Suppressor macrophage treated with lipopolysaccharide for 4 hours (primary cell): ENCODE measurements around the gene KRT3.

ENCODE experiments used
- DNase-seq: peaks from one replicate; pipeline ENCODE4 v3.0.0-alpha.2; 2020

KRT3 gene

DNA sequence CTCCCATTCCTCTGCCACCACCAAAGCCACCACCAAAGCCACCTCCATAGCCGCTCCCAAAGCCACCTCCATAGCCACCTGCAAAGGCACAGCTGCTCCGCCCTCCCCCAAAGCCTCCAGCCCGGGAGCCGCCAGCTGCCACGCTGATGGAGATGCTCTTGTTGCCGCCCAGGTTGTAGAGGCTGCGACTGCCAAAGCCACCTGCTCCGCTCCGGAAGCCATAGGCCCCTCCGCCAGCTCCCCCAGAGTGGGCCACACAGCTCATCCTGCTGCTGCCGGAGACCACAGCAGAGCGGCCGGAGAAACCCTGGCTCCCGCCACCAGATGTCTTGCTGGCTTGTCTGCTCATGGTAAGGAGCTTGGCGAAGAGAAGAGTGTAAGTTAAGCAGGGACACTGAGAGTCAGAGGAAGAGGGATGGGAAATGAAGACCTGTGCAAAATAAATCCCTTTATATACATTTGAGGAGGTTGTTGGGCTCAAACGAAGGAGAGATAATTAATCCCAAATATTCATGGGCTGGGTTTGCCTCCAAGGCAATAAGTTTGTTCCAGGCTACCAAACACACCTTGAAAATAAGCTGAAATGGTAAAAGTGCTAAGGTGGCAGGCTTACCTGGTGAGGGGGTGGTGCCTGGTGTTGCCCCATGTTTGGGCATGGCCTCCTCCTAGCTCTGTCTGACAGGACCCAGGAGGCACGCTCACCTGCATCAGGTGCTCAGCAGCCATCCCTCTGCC, at the start of gene KRT3:
Gene KRT3, minus strand, starts transcription at position 424 of the 735 bp plus-strand sequence. Its CDS starts 75 bp downstream, at position 349.
- DNase-seq, result no peak

DNA sequence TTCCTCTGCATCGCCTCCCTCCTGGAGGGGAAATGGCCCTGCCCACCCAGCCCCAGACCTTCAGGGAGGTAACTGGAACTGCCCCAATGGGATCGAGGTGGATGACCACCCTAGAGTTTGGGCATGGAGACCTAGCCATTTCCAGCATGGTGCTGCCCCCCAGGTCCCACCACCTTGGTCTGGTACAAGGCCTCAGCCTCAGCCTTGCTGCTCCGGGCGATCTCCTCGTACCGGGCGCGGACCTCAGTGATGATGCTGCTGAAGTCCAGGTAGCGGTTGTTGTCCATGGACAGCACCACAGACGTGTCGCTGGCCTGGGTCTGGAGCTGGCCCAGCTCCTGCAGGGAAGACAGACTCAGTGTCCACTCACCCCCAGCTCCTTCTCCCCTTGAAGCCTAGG, 48.5 kb upstream of the KRT3 start:
- DNase-seq, result no peak

DNA sequence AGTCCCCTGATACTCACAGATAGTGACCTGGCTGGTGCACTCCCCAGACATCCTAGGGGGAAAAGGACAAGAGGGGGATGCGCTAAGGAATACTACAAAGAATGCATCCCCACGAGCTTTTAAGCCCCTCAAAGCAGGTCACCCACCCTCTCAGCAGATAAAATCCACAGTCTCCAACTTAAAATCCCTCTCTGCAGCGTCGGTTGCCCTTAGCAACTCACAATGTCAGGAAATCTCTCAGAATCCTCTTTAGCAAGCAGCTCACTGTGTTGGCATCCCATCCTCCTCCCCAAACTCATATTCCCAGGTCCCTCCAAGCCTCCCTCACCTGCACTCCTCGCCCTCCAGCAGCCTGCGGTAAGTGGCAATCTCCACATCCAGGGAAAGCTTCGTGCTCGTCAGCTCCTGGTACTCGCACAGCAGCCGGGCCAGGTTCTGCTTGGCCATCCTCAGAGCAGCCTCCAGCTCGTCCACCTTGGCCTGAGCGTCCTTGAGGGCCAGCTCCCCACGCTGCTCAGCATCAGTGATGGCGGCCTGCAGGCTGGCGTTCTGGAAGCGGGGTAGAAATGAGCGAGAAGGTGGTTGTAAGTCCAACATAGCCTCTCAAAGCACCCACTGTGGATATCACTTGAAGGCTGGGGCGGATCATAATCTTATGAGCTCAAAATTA, 43.7 kb upstream of the KRT3 start:
- no peak for DNase-seq

DNA sequence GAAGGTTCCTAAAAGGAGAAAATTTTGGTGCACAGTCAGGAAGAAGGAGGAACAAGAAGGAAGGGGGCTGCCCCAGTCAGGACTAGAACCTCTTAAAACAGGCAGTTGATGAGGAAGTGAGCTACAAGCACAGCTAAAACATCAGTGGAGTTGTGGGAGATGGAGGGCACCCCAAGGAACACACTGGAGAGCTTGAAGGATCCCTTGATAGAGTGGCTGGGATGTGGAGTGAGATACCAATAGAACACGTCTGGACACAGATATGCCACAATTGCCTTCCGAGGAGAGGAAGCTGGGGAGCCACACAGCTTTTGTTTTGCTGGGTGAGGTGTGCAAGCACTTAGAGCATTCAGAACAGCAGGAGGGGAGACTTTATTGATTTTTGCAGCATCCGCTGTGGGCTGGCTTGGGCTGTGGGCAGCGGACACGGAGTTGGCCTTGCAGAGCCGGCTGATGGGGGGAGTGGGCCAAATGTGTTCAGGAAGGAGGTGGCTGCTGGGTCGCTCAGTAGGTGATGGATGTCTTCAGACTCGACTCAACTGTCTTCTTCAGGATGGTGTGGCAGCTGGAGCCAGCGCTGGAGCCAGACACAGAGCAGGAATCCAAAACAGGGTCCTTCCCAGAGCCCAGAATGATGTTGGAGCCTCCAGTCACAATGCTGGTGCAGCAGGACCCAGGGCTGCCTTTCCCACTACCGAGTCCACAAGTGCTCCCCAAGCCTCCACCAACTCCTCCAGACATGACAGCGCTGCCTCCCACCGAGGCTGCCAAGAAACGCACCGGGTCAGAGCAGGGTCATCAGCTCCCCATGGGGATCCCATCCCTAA, 42.9 kb upstream of the KRT3 start:
- peak; percentile 50 for DNase-seq

DNA sequence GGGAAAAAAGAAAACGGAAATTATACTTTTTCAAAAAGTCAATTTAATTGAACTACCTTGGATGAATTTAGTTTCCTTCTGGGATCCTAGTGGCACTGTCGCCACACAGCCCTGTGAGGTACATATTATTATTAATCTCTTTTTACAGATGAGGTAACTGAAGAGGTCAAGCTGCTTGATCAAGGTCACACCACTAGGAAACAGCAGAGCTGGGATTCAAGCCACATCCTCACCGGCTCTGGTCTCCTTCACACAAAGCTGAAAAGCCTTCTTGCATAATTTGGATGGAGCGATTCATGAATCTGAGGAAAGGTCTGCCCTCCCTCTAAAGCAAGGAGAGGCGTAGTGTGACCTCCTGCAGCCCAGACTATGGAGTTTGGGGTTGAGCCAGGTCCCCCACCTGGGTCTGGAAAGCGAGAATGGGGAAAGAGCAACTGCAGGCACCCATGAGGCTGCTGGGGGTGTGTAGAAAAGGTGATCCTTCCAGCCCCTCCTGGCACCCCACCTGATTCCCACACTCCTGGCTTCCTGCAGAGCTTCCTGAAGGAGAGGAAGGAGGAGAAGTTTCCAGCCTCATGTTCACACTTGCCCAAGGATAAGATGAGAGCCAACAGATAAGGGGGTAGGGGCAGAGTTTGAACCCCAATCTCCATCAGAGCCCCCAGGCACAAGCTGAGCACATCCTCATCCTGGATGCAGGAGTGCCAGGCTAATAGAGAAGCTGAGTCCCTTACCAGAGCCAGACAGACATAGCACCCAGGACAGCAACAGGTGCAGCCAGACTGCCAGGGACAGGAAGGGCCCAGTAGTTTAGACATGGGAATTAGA, 42.1 kb upstream of the KRT3 start:
- no peak for DNase-seq

DNA sequence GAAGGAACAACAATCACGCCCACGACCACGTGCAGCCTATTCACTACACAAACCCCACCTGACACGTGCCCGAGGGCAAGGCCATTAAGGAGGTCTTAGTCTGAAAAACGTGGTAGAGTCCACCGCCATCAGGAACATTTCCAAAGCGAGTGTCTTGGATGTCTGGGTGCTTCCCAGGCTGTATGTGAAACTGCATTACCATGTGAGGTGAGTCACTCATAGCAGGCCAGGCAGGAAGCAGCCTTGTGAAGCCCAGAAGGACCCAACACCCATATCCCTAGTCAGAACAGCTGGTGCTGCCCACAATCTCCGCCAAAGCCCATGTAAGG, 41.5 kb upstream of the KRT3 start:
- DNase-seq, result peak; percentile 71

DNA sequence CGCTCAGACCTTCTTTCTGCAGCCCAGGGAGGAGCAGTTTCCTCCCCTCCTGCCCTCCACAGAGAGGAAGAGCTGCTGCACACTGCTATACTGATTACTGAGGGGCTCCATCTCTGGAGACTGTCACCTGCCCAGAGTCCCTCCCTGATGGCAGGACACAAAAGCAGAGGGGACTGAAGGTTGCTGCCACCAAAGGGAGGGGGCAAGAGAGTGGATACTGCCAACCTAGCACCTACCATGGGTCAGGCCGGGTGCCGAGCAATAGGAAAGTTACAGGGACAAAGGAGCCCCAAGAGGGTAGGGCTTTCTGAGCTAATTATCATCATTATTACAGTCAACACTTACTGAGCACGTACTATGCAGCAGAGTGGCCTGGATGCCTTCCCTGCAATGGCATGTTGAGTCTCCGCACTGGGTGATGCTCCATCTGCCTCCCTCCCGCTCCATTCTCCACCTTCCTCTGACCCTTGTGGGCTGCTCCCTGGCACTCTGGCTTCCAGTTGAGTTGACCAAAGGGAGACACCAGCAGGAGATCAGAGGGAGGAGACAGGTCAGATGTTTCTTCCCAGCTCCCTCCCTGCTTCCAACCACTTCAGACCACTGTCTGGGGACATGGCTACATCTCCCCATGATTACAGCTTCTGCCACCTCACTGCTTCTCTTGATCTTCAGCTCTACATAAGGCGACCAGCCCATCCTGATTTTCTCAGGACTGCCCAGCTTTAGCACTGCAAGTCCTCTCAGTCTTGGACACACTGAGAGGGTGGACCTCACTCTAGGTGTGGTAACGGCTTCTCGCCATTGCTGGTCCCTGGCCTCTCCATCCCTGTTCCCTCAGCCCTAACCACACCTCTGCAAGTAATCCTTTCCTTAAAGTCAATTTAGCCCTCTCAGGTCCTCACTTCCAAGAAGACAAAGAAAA, 40.8 kb upstream of the KRT3 start:
- DNase-seq, result no peak

DNA sequence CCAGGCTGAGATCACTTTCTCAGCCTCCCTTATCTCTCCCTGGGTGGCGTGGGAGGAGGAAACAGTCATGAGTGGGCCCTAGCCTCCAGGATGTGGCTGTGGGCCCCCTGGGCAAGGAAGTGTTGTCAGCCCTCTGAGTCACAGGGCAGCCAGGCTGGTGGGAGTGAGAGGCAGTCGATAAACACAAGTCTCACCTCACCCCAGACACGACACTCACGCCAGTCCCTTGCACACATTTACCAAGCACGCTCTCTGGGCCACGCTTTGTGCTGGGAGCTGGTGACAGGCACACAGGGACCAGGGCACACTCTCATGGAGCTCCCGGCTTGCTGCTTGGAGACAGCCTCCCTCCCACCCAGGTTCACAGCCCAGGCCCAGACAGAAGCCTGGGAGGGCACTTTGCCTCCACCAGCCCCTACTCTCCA, 40.1 kb upstream of the KRT3 start:
- DNase-seq, result peak; percentile 74

DNA sequence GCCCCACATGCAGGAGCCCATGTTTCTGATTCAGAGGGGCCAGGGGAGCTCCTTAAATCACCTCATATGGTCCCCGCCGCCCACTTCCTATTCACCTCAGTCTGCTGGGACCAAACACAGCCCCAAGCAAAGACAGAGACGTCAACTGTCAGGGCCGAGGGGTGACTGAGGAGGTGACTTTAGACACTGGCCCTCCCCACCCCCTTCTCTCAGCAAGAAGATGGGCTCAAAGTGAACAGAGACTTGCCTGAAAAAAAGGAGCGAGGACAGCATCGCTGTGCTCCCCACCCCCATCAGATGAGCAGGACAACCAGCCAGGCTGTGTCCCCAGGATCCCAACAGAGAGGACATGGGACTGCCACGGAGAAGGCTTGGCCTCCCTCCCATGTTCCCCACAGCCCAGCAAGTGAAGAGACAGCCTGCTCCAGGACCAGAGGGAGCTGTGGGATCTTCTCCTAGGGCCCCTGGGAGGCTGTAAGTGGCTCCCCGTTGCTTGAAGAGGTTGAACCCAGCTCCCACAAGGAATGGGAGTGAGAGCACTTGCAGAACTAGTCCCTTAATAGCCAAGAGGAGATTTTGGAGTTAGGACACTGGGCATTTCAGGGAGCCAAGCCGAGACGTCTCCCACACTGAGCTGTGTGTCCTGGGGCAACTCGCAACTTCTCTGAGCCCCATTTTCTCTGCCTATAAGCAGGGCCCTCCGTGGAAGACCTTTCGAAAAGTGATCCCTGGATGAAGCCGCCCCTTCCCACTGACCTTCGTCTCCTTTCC, 39.5 kb upstream of the KRT3 start:
- DNase-seq, result no peak

DNA sequence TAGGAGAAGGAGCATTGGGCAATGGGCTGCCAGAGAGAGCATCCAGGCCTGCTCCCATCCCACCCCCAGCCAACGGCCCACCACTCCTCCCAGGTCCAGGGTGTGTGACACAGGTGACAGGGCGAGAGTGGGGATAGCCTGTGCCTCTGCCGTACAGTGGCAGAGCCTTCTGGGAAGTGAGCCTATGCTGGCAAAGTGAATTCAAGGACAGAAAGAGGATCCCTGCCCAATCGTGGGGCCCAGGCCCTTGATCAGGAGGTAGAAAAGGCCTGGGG, 38.7 kb upstream of the KRT3 start:
- DNase-seq, result no peak

DNA sequence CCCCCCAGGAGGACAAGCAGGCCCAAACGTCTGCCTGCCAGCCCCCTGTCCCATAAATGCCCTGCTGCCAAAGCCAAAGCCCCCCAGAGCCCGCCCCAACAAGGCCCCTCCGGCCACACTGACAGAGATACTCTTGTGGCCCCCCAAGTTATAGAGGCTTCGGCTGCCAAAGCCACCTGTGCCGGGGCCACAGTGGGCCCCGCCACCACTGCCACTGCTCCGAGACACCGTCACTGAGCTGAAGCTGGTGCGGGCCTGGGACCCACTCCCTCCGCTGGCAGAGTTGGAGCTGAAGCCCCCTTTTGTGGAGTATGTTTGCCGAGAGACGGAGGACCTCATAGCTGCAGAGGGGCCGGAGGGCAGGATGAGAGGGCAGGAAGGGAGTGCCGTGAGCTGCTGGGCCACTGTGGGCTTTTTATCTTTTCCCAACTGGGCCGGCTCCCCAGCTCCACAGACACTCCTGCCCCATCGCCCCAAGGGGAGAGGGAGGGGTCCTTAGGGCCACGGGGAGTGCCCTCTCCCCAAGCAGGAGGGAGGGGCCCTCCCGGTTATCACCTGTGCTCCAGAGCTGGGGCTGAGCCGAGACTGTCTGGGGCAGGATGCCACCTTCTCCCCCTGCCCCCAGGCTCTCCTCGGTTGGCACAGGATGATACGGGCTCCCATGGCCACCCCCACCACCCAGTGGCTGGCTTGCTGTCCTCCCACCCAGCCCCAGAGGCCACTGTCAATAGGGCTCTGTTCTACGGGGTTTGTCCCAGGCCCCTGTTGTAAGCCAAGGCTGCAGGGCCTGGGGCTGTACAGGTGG, 38.2 kb upstream of the KRT3 start, which contains the start of gene KRT79:
Gene KRT79, minus strand, starts transcription at position 390 of the 805 bp plus-strand sequence. Its CDS starts 51 bp downstream, at position 339.
- no peak for DNase-seq

DNA sequence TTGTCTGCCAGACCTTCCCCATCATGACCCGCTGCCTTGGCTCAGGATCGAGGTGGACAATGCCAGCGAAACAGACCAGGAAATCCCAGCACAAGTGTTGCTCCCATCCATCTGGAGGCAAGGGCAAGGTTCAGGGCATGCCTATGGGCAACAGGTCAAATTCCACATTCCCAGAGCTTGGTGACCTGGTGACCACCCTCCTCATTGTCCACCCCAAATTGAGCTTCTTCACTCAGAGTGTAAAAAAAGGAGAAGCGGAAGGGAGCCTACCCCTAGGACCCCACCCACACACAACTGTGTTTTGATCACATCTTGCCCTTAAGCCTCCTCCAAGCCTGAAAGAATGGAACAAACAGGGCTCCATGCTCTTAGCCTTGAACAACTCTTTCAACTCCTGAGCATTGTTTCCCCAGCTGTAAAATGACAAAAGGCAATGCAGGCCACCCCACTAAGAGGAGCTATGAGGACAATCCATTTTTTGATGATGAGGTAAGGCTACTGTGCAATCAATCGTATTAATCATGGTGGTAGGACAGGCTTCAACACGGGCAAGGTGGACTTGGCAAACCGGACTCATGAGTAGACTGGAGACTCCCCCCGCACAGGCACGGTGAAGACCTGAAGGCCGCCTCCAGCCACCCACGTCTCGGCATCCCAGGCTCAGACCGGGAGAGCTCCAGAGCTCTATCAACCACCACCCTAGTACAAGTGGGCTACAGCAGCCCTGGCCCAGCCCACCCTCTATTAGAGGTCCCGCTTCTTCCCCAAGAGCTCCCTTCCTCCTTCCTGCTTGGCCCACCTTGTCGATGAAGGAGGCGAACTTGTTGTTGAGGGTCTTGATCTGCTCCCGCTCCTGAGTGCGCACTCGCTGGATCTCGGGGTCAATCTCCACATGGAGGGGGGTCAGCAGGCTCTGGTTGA, 37.3 kb upstream of the KRT3 start:
- DNase-seq, result peak; percentile 39

DNA sequence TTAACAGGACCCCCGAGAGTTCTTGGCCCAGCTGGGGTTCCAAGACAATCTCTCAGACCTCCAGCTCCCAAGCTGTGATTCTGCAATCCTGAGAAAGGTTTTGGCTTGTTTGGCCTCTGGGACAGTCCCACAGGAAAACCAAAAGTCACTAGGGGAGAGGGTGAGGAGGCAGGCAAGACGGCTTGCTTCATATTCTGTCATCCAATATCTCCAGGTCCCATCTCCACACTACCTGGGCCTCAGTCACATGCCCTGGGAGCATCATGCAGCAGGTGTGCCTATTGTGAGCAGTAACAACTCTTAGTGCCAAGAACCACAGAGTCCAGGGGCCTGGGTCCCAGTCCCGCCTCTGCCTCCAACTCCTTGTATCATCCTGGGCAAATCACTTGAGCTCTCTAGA, 36.5 kb upstream of the KRT3 start:
- DNase-seq, result no peak

DNA sequence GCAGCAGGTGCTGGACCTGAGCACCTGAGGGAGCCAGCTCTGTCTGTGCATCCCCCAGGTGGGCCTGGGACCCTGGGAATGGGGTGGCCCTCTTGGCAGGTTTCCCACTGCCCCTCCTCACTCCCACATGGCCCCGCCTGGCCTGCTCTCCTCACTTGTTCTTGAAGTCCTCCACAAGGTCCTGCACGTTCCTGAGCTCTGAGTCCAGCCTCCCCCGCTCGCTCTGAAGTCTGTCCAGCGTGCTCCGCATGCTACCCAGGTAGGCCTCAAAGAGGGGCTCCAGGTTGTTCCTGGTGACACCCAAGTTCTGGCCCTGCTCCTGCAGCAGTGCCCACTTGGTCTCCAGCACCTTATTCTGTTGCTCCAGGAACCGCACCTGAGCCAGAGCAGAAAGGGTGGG, 35.3 kb upstream of the KRT3 start:
- no peak for DNase-seq

DNA sequence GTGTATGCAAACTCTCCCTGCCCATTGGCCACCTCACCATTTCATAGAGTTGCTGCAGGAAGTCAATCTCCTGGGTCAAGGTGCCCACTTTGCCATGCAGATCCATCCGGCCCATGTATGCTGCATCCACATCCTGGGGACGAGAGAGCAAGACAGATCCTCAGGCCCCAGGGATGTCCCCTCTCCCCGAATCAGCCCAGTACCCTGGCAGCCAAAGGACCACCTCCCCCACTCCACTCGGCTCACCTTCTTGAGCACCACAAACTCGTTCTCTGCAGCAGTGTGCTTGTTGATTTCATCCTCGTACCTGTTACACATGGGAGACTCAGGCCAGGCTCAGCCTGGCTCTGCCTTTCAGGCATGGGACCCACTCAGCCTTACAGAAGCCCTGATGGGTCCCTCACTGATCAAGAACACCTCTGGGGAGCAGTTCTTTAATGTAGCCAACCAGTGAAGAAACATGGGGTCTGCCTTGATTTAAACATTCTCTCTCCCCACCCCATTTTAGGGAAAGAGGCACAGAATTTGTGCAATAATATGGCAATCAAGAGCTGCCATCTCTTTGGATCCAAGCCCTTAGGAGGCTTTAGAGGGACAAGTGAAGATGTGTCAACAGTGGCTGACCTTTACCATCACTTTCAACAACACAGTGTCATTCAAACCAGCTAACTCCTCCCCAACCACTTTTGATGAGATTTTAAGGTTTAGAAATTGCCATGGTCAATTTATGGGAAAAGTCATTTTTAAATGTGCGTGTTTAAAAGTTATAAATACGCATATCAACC, 34.3 kb upstream of the KRT3 start:
- peak; percentile 37 for DNase-seq

DNA sequence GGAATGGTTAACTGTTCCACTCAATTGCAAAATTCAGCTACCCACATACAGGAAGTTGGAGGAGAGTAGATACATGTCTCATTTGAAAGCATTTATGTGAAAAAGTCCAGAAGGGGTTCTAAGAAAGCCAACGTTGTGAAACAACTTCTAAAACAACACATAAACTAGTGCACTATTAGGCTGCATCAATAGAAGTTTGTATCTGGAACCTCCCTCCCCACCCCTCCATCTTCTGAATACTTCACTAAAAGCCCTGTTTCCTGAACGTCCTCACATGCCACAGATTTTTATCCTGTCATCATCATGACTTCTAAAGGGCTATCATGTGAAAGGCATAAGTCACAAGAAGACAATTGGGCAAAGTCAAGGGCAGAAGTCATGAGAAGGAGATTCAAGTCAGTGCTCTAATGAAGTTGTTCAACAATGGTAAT, 32.7 kb upstream of the KRT3 start:
- peak; percentile 79 for DNase-seq

DNA sequence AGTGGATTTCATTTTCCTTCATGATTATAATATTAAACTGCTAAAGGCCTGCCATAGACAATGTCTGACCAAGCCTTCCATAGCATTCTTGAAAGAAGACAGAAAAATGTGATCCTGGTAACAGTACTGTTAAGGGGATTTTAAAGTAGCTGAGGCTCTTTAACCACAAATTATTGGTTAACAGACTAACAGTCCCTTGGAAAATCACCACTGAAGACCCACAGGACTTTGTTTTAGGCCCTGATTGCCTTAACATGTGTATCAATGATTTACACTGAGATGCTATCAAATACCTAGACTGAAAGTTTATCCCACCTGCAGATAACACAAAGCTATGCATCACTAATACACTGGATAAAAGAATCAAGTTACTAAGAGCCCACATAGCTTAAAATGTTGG, 32.2 kb upstream of the KRT3 start:
- no peak for DNase-seq

DNA sequence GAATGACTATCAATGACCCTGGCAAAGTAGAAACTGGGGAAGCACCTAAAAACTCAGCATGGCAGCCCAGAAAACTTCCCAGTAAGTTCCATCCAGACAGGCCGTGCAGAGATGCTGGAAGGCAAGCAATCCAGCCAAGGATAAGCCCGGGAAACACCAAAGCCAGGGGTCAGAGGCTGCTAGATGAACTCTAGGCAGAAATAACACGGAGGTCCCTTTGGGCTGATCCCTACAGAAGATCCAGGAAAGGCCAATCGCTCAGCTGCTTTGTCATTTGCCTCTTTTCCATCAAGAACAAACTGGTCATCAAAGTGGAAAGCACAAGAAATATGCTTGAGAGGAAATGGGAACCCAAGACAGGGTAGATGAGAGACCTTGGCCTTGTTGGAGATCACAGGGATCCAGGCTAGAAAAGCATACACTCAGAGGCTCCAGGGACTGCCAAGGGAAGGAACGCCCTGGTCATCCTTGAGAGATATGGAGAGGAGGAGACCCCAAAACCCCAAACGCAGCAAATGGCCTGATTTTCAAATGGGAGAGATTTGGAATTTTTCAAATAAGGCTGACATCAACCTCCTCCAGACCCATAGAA, 31.7 kb upstream of the KRT3 start:
- no peak for DNase-seq
